PC-9 (cell line): ENCODE results near the gene SERTAD2.

Experiments used
- CTCF ChIP-seq: fragments of 200-600 bp; sonication (generic); conservative IDR thresholded peaks from 2 replicates; pipeline ENCODE4 v1.6.1; 2017; ENCODE audit warnings: mixed run types, antibody characterized with exemption, mild to moderate bottlenecking, moderate library complexity
- EZH2 ChIP-seq: fragments of 200-600 bp; sonication (generic); IDR thresholded peaks from 2 replicates; pipeline ENCODE4 v1.8.0; 2017; ENCODE audit warnings: antibody characterized with exemption, low read depth

- TF ChIP-seq CTCF, result no peak
- no peak for TF ChIP-seq EZH2
Observed at GRCh38 chr2:64641599-64641998, 12.1 kb downstream of the SERTAD2 start.
